Activated naive CD4-positive, alpha-beta T cell treated with Interleukin-2 at 50 U/mL for 16 hours (primary cell): ENCODE results near the gene ANKRD50.

Experiments
- DNase-seq: peaks from one replicate; pipeline ENCODE4 v3.0.0-alpha.2; 2020

ANKRD50 gene

GRCh38 chr4:124635331-124635730 lies 77.2 kb downstream of the ANKRD50 start:
- no peak for DNase-seq

- DNase-seq = no peak
These were observed 79.1 kb downstream of the ANKRD50 start for GRCh38 chr4:124633285-124633941.

GRCh38 chr4:124632439-124632838 lies 80.1 kb downstream of the ANKRD50 start:
- no peak for DNase-seq

- DNase-seq = no peak
These were observed 80.8 kb downstream of the ANKRD50 start for GRCh38 chr4:124631760-124632159.

GRCh38 chr4:124629681-124630080 lies 82.9 kb downstream of the ANKRD50 start:
- DNase-seq = no peak
